ENCODE data around the gene ENKUR.
"Not testable (repeated sequence)": the region's sequence is repeated elsewhere in the genome, so short reads cannot be mapped to it uniquely, and the experiment has no call there.

ENKUR gene

DNA sequence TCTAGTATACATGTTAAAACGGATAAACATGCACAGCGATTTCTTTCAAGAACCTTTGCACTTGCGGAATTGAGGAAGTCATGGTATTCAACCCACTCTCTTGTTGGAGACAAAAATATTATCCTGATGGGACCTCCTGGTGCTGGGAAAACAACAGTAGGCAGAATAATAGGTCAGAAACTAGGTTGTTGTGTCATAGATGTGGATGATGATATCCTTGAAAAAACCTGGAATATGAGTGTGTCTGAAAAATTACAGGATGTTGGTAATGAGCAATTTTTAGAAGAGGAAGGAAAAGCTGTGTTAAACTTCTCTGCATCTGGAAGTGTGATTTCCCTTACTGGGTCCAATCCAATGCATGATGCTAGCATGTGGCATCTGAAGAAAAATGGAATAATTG lies 7.3 kb upstream of the ENKUR start:
- no peak for DNase-seq (ENCODE audit: low spot score)

DNA sequence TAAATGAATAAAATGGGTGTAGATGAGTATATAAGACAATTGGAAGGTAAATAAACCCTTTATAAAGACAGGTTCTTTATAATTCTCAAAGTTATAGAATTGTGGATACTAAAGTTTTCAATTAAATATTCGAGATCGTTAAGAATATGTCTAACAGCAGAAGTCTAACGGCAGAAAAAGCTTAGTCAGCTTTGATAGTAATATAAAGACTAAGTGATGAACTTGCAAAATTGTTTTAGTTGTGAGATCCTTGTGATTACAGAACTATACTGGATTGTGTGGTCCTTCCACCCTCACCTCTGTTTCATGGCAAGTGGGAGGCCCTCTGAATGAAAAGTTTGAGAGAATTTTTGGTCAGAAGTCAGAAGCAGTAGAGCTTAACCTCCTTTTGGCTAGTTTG lies 2.7 kb upstream of the ENKUR start:
- no peak for DNase-seq (ENCODE audit: low spot score)

DNA sequence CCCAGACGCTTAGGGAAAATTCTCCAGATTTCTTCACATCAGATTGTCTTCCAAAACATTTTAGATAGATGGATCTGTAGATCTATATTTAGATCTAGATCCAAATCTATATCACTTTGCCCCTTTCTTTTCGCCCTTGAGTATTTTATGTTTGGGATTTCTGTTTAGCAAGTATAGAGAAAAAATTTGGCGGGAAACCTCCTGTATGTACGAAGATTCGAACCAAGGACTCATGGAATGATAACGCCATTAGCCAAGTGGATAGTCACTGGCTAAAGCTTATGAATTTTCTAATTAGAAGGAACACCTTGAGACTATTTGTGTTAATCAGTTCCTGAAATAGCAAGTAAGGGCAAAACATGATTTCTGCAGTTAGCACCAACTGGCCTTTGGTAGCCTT lies 1.7 kb upstream of the ENKUR start:
- DNase-seq (ENCODE audit: low spot score), result no peak

DNA sequence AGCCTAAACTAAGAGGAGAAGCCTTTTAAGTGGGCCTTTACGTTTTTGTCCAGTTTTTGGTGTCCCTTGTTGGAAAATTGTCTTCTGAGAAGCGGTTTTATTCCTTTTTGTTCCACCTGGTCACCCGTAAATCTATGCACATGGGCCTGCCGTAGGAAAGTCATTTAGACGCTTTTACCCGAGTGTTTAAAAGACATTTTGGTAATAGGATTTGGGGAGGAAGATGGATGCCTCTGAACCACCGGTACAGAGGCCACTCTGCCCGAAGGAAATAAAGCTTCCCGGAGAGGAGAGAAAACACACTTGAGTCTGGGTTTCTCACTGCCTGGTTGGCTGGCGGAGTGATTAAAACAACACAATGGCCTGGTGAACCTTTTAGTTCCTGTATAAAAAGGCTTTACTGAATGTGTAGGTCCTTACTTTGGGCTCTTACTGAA lies 1.2 kb upstream of the ENKUR start:
- no peak for DNase-seq (ENCODE audit: low spot score)

DNA sequence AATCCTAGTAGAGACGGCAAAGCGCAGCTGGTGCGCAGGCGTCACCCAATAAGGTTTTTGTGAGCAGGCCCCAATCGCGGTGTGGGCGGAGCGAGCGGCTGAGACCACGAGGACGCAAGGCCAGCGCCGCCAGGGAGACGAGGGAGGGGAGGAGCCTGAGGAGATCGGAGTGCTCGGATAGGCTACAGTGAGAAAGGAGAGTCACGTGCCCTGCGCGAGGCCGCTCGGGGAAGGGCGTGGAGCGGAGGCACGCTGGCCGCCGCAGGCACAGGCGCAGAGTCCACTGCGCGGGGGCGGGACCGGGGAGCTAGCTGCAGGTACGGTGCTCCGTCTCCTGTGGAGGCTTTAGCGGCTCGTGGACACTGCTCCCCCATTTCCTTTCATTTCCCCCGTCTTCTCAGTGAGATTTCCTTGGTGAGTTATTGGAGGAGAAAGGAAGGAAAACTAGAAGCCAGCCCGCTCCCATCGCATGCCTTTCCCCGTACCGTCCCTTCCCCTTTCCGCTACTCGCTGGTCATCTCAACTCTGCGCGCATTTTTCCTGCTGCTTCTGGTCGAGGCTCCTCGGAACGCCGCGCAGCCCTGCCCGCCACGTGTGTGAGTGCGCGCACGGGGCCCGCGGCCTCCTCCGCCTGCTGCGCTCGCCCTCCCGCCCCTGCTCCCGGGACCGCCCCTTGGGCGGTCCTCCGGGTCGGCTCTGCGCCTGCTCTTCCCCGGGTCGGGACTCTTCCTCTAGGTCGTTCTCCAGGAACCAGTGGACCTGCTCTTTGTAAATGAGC lies 607 bp upstream of the ENKUR start, which contains the start of gene THNSL1:
THNSL1 (plus strand) TSS at position 237 of the 778 bp plus-strand sequence. CDS start 6,612 bp downstream, outside the sequence.
- DNase-seq (ENCODE audit: low spot score), result peak; percentile 97

DNA sequence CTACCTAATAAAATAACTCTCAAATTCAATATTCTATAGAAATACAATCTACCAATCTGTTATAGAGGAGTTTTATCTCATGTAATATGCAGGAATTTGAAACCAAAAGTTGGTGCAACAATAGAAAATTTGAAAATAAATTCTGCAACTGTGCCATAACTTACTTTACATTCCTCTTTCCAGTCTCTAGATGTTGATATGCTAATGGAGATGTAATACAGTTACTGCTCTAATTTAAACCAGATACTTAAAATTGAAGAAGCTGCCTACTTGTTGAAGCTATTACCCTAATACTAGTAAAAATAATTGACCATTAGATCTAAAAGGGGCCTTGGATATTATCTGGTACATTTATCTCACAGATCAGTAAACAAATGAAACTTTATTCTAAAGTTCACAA lies 1.4 kb downstream of the ENKUR start:
- no peak for DNase-seq (ENCODE audit: low spot score)

DNA sequence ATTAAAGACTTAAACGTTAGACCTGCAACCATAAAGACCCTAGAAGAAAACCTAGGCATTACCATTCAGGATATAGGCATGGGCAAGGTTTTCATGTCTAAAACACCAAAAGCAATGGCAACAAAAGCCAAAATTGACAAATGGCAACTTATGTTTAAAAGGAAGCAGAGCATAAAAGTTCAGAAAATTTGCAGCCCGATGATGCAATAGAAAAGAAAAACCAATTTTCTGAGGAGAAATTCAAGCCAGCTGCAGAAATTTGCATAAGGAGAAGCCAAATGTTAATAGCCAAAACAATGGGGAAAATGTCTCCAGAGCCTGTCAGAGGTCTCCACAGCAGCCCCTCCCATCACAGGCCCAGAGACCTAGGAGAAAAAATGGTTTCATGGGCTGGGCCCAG lies 4.4 kb downstream of the ENKUR start:
- not testable (repeated sequence) for DNase-seq (ENCODE audit: low spot score)

DNA sequence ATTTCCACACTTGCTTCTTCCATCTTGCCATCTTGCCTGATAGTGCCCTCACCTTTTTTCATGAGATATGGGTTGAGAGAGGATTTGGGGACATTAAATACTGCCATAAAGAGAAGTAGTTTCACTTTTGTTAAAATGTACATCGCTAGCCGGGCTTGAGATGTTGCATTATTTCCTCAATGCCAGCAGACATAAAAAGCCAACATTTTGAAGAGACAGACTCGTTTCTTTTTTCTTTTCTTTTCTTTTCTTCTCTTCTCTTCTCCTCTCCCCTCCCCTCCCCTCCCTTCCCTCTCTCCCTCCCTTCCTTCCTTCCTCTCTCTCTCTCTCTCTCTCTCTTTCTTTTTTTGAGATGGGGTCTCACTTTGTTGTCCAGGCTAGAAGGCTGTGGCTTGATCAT lies 17.9 kb downstream of the ENKUR start:
- DNase-seq (ENCODE audit: low spot score), result no peak

DNA sequence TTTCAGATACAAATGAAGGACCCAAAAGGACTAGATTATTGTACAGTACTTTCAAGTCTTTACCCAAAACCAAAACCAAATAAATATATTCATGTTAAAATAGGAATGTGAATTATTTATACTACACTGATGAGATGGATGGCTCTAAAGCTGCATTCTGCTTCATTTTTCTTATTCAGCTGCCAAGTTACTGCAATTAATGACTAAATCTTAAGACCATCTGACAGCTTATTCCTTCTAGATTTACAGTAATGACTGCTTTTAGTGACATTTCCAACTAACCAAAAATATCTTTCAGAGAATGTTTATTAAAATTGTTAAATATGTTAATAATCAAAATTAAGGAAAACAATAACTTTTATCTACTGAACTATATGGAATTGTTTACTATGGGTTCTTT lies 20.9 kb downstream of the ENKUR start:
- no peak for DNase-seq (ENCODE audit: low spot score)

DNA sequence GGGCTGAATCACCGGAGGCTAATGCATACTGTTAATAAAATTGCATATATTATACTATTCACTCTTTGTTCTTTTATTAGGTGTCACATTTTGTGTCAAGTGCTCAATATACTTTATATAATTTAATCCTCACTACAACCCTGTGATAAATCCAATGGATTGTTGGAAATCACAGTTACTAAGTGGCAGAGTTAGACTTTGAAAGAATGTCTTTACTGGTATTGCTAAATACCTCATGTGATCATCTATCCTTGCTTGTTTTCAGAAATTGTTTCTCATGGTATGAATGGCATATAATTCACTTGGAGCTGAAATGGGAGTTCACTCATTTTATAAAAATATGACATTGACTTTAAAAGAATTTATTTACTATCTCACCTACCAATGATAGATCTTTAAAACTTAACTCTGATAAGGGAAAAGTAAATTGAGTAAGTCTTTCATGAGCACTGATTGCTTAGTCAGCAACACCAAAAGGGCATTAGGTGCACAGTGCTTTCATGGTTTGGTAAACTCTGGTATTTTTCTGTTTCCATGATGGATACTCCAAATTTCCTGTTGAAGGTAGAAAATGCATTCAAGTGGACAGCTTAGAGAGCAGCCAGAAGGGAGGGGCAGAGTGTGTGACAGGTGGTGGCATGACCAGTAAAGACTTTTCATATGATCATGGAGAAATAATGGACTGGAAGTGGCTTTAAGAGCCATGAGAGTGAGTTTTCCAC lies 22.6 kb downstream of the ENKUR start:
- DNase-seq (ENCODE audit: low spot score), result no peak

DNA sequence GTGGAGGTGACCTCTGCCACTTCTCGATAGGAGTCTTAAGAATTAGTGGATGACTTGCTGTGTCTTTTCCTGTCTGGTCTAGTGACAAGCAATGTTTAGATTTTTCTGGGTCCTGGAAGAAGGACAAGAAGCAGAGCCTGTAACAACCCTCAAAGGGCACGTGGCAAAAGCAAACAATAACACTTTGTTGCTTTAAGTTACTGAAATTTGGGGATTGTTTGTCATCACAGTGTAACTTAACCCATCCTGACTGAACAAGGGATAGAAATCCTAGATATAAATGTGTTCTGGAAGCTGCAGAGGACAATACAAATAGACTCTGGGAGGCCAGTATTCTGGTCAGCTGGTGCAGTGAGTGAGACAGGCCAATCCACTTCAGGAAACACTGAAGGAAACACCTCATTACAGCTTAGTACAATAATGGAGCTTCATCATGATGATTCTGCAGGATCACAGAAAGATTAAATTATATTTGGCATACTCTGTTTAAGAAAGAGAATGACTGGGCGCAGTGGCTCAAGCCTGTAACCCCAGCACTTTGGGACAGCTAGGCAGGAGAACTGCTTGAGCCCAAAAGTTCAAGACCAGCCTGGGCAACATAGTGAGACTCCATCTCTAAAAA lies 23.3 kb downstream of the ENKUR start:
- no peak for DNase-seq (ENCODE audit: low spot score)

DNA sequence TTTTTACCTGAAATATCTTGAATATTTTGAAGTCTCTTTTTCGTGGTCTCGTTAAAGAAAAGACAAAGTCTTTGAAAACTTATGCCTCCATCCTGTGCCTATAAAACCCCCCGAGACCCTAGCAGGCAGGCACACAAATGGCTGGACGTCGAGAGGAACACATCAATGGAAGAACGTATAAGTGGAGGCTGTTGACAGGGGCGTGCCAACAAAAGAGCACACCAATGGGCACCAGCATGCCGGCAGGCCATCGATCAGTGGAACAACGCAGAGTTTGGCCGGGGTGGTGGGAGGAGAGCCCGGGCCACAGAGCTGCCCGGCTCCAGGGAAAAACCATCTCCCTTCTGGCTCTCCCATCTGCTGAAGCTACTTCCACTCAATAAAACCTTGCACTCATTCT lies 24.7 kb downstream of the ENKUR start:
- no peak for DNase-seq (ENCODE audit: low spot score)

DNA sequence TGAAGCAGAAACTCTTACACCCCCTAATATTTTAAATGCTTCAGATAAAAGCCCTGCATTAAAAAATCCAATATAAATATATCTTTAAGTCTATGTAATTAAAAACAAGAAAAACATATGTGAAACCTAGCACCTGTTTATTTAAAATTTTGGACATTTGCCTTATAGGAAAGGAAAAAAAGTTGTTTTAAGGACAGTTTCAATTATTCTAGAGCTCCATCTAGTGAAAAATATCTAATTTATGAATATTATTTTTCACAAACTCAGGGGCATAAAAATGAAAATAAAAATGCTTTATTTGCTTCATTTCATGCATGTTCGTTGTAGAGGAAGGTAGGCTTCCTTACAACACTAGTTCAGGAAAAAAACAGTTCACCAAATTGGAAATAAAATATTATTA lies 26.1 kb downstream of the ENKUR start:
- no peak for DNase-seq (ENCODE audit: low spot score)

DNA sequence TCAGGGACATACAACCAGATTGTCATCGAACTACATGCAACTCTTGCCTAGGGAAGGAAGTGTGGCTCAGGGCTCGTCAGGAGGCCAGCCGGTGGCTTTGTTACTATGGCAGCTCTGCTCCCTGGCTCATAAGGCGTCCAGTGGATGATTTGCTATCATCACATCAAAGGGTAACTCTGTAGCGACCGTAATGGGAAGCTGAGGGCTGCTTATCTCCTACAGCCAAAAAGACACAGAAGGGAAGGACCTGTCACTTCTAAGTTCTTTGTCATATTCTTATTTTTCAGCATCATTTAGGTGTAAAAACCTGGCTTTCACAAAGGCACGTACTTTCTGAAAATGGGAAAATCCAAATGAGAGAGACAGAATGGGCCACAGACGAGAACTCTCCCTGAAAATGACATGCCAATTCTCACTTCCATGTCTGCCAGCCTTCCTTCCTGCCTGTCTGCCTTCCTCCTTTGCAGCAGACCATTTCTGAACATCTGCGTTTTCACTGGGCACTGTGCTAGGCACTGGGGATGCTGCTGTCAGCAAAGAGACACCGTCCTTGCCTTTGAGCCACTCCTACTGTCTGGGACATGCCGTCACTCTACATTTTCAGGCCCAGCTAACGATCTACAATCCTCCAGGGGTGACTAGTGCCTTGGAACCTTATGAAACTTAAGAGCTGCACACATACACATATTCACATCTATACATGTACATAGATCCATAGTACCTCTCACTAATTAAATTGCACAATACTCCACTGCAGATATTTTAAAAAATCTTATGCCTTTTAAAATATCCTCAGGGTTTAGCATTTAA lies 26.9 kb downstream of the ENKUR start:
- DNase-seq (ENCODE audit: low spot score), result no peak

DNA sequence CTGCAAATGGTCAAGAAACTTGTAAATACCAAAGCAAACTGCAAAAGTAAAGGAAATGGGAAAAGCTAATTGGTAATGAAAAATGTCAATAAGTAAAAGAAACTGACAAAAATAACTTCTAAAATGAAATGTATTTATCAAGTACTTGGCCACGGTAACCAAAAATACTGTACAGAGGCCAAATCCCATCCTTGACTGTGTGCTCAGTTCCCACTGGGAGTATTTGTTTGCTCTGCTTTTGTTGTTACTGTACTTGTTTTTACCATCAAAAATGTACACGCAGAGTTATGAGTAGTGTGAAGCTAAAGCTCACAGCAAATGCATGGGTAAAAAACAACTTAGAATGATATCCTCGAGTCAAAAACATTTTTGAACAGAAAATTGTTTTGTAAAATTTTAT lies 31.1 kb downstream of the ENKUR start:
- no peak for DNase-seq (ENCODE audit: low spot score)

DNA sequence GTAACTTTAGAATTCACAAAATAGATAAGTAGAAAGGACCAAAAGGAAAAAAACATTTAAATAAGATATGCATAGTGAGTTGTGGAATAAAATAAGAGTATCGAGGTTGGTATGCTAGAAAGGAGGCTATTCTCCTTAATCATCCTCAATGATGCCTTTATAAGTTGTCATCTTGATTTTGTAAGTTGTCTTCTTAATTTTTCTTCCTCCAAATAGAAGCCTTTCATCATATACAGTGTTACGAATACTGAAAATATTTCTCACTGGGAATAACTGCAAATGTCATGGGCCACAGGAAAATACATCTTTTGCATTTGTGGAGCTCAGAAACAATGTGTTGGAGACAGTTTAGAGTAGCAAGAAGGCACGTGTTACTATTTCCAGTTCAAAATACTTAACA lies 32.0 kb downstream of the ENKUR start:
- no peak for DNase-seq (ENCODE audit: low spot score)

DNA sequence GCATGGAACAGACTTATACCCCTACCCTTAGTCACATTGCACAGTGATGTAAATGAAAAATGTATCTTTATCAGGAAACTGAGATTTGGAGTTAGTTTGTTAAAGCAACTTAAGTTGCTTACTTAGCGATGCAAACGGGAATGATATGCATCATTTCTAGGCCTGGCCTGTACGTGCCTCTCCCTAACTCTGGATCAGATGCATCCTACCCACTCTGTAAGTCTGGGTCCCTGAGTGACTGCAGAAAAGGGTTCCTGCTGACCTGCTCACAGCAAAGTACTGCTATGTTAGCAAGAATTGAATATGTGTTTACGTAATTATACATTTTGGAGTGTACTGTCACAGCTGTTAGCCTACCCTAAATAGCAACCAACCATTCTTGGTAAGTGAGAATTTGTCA lies 32.8 kb downstream of the ENKUR start:
- DNase-seq (ENCODE audit: low spot score), result no peak

DNA sequence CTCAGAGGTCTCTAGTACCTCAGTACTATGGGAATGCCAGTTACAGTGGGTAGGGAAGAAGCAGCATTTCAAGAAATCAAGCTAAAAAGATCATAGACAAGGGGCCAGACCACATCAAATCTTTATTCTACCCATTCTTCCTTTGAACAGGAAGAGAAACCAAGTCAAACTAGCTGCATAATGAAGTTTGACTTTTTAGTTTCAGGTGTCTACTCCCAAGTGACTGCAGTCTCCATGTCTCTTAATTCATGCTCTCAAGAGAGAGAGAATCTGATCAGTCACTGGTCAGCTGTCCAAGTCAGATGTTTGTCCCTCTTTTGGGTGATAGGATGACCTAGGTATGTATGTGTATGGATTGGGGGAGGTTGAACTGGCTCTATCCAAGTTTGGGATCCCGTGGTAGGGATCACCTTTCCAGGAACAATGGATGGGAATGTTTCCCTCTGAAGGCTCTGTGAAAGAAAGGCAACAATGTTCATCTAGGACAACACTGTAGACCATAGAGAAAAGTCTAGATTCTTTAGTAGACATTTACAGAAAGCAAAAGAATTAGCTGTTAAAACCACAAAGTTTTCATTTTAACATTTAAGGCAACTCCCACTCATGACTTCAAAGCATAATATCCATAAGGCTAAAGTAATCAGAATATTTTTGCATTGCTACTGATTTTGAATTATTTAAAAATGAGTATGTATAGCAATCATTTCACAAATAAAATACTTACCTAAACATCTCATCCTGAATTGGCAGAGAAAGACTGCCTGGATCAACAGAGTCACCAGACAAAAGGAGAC lies 33.4 kb downstream of the ENKUR start:
- DNase-seq (ENCODE audit: low spot score), result no peak

DNA sequence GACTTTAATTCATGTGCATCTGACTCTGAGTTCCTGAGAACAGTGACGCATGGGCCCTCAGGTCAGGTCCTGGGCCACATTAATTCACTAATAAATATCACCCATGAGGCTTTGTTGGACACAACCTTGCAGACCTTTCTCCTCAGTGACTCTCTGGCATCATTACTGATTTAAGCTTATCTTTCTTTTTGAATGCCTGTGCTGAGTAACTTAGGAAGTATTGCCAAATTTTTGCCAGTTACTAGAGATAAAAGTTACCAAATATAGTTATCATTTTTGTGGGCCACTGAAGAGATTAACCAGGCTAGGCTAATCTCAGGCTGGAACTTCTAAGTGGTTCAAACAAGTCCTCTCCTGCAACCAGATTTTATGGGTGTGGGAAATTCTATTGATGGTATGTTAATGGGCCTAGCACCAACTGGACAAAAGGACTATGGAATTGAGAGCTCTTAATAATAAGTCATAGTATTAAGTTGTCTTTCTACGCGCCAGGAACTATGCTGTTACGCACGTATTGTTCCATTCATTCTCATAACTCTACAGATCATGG lies 34.7 kb downstream of the ENKUR start:
- DNase-seq (ENCODE audit: low spot score), result no peak

DNA sequence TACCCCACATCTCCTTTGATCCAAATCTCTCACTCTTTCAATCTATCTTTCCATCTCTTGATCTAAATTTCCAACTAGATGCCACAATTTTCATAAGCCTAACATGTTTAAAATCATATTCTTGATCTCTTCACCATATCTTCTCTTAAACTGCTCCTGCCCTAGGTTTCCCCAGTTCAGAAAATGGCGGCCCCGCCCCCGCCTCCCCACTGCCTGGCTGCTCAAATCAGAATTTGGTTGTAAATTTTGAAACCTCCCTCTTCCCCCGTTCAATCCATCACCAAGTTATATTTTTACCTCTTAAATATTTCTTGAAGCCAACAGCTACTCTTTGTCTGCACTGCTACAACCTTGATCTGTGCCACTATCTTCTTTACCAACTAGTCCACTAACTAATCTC lies 36.3 kb downstream of the ENKUR start:
- no peak for DNase-seq (ENCODE audit: low spot score)

DNA sequence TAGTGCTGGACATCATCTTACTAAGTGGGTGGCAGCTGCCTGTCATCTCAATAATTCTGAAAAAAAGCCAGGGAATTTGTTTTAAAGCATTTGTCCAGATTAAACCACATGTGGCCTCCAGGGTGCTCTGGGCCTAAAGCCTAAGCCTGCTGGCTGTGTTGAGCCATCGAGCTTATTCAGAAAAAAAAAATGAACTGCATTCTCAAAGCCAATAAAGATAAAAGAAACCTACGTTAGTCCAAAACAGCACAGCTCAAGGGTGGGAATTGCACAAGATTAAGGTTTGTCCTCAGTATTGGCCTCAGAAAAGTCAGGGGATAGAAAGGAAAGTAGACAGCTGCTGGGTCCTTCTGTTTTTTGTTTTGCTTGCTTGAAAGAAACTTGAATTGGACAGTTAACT lies 41.0 kb downstream of the ENKUR start:
- DNase-seq (ENCODE audit: low spot score), result no peak

All from activated CD4-positive, alpha-beta T cell treated with anti-CD3 and anti-CD28 coated beads, Interleukin-2, Interleukin-4, amounts not matched to agents 100 ng/mL and 50 ng/mL, durations not matched to agents 16 hours and 8 hours (primary cell).